GM23248 (cell line): ENCODE measurements around the gene CUX1. TPM values are rescaled to one million over a fixed set of nuclear protein-coding genes. Genes with fewer than 3 reads are reported as not detected.
A peak's percentile ranks its signal among the peaks of the same experiment; 100 is the strongest.

Experiments
- DNase-seq: peaks from one replicate; pipeline ENCODE4 v3.0.0-alpha.2; 2015
- H2AFZ ChIP-seq: fragments of 200-600 bp; sonication (generic); 2 replicates; pipeline ENCODE4 v1.6.1; 2016; ENCODE audit warnings: antibody characterized with exemption
- H3F3A ChIP-seq: fragments of 200-600 bp; sonication (generic); 2 replicates; pipeline ENCODE4 v1.6.1; 2016; ENCODE audit warnings: mild to moderate bottlenecking, antibody characterized with exemption, mixed run types; ENCODE audit not compliant: insufficient read depth
- H3K27ac ChIP-seq: fragments of 200-600 bp; sonication (generic); 2 replicates; pipeline ENCODE4 v1.5.1; 2016; ENCODE audit warnings: mild to moderate bottlenecking
- H3K27me3 ChIP-seq: fragments of 200-600 bp; sonication (generic); replicated peaks from 2 replicates; pipeline ENCODE4 v1.6.1; 2016; ENCODE audit warnings: mild to moderate bottlenecking; ENCODE audit not compliant: insufficient read depth
- H3K36me3 ChIP-seq: fragments of 200-600 bp; sonication (generic); 2 replicates; pipeline ENCODE4 v1.6.1; 2016; ENCODE audit warnings: low read depth, mild to moderate bottlenecking
- H3K4me1 ChIP-seq: fragments of 200-600 bp; sonication (generic); 2 replicates; pipeline ENCODE4 v1.6.1; 2016; ENCODE audit warnings: mild to moderate bottlenecking; ENCODE audit not compliant: insufficient read depth
- H3K4me2 ChIP-seq: fragments of 200-600 bp; sonication (generic); one replicate; pipeline ENCODE4 v1.6.1; 2016; ENCODE audit warnings: mild to moderate bottlenecking; ENCODE audit not compliant: unreplicated experiment
- H3K4me3 ChIP-seq: fragments of 200-600 bp; sonication (generic); 2 replicates; pipeline ENCODE4 v1.5.1; 2016; ENCODE audit warnings: mild to moderate bottlenecking
- H3K79me2 ChIP-seq: fragments of 200-600 bp; sonication (generic); 2 replicates; pipeline ENCODE4 v1.6.1; 2016; ENCODE audit warnings: mild to moderate bottlenecking; ENCODE audit not compliant: insufficient read depth
- H3K9ac ChIP-seq: fragments of 200-600 bp; sonication (generic); 2 replicates; pipeline ENCODE4 v1.6.1; 2016; ENCODE audit warnings: mild to moderate bottlenecking
- H3K9me2 ChIP-seq: fragments of 200-600 bp; sonication (generic); 2 replicates; pipeline ENCODE4 v1.6.1; 2016; ENCODE audit warnings: mixed run types, mild to moderate bottlenecking, moderate library complexity; ENCODE audit not compliant: insufficient read depth
- H3K9me3 ChIP-seq: fragments of 200-600 bp; sonication (generic); one replicate; pipeline ENCODE4 v1.6.1; 2017; ENCODE audit warnings: low read depth
- H4K20me1 ChIP-seq: fragments of 200-600 bp; sonication (generic); 2 replicates; pipeline ENCODE4 v1.6.0; 2016; ENCODE audit not compliant: insufficient read depth
- EZH2 ChIP-seq: fragments of 200-600 bp; sonication (generic); IDR thresholded peaks from 2 replicates; pipeline ENCODE4 v1.6.1; 2018; ENCODE audit warnings: antibody characterized with exemption, mild to moderate bottlenecking; ENCODE audit not compliant: insufficient read depth, poor library complexity, severe bottlenecking
- EZH2phosphoT487 ChIP-seq: fragments of 200-600 bp; sonication (generic); IDR thresholded peaks from 2 replicates; pipeline ENCODE4 v1.6.1; 2018; ENCODE audit warnings: antibody characterized with exemption, moderate library complexity, mild to moderate bottlenecking, low read depth; ENCODE audit not compliant: insufficient read depth
- WGBS, 2 experiments: methylation state at CpG; one replicate each; pipeline ENCODE4 v1.1.6; 2015 to 2017; ENCODE audit warnings: low lambda C conversion rate in 2 of 2, low coverage in 1 of 2; ENCODE audit errors: missing lambda C conversion rate in 2 of 2; 5-methylcytosine and 5-hydroxymethylcytosine counted together
- in situ Hi-C: fragments of 300-500 bp; cut with MboI; formaldehyde crosslinking; loops from 2 replicates; pipeline ENCODE4 v1.15.0; 2020
- polyA plus RNA-seq: library from polyadenylated mRNA; unstranded; fragments of >200 nt; fragmentation: Nextera tagmentation; extraction: Ambion mirVana; gene quantifications from 2 replicates; pipeline ENCODE4 v1.2.1, GENCODE V29; 2016
- total RNA-seq: library from RNA; depleted of rRNA; stranded (reverse); fragments of >200 nt; shearing (Covaris generic); gene quantifications from 2 replicates; pipeline ENCODE4 v1.2.3, GENCODE V29; 2014

The CUX1 gene
- total and polyA plus RNA-seq, 2 experiments from 2014 or later: 30.2 to 34.9 TPM

- no peaks in the 10 kb centered on the region for H3K9me2 ChIP-seq
- no peak for DNase-seq
- no peak for TF ChIP-seq EZH2
- no peak for TF ChIP-seq EZH2phosphoT487
- H3K36me3 ChIP-seq: no peaks in the 10 kb centered on the region
- in situ Hi-C loops: no loop called here
- no peaks in the 10 kb centered on the region for H3K27me3 ChIP-seq
- H3F3A ChIP-seq: peaks cover 24% of the 10 kb centered on the region
- WGBS, 2 experiments: 96% methylated on average over 4 of the region's 4 CpGs
- H4K20me1 ChIP-seq: no peaks in the 10 kb centered on the region
- H3K4me2 ChIP-seq: no peak overlapping the region
- H3K9me3 ChIP-seq: no peaks in the 10 kb centered on the region
- H2AFZ ChIP-seq: no peak overlapping the region
- no peak overlapping the region for H3K27ac ChIP-seq
- peaks cover 77% of the 10 kb centered on the region for H3K79me2 ChIP-seq
- H3K4me1 ChIP-seq: peaks cover 31% of the 10 kb centered on the region
- H3K9ac ChIP-seq: no peak overlapping the region
- H3K4me3 ChIP-seq: no peak overlapping the region
Observed at GRCh38 chr7:101878938-101879337, 61.5 kb downstream of the CUX1 start.

DNA sequence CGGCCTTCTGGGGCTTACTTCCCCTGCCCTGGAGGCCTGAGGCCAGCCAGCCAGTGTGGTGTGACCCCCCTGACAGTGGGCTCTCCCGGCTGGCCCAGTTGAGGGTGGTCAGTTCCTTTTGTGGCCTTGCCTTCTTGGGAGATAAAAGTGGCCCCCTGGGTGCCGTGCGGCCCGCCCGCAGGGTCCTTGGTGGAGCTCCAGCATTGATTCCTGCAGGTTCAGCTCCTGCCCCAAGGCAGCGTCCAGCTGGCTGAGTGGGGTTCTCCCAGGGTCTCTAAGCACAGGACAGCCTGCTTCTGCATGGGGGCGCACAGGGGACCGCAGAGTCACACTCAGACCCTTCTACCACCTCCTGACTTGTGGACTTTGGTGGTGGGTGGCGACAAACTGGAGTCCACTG lies 62.1 kb downstream of the CUX1 start:
- Histone ChIP-seq H3K36me3 (no peaks in the 10 kb centered on the region), H3K9ac (no peak overlapping the region), H3K9me3 (no peaks in the 10 kb centered on the region), H2AFZ (no peak overlapping the region), H3K4me1 (peaks cover 27% of the 10 kb centered on the region), H3F3A (peaks cover 24% of the 10 kb centered on the region), H4K20me1 (no peaks in the 10 kb centered on the region), H3K27me3 (no peaks in the 10 kb centered on the region), H3K79me2 (peaks cover 78% of the 10 kb centered on the region), H3K9me2 (no peaks in the 10 kb centered on the region), H3K4me2 (no peak overlapping the region), H3K27ac (no peak overlapping the region), H3K4me3 (no peak overlapping the region)
- no peak for TF ChIP-seq EZH2
- no peak for TF ChIP-seq EZH2phosphoT487
- 95 to 97% methylated on average over 10 of the region's 10 CpGs for WGBS, 2 experiments
- in situ Hi-C loops: no loop called here
- DNase-seq: no peak

DNA sequence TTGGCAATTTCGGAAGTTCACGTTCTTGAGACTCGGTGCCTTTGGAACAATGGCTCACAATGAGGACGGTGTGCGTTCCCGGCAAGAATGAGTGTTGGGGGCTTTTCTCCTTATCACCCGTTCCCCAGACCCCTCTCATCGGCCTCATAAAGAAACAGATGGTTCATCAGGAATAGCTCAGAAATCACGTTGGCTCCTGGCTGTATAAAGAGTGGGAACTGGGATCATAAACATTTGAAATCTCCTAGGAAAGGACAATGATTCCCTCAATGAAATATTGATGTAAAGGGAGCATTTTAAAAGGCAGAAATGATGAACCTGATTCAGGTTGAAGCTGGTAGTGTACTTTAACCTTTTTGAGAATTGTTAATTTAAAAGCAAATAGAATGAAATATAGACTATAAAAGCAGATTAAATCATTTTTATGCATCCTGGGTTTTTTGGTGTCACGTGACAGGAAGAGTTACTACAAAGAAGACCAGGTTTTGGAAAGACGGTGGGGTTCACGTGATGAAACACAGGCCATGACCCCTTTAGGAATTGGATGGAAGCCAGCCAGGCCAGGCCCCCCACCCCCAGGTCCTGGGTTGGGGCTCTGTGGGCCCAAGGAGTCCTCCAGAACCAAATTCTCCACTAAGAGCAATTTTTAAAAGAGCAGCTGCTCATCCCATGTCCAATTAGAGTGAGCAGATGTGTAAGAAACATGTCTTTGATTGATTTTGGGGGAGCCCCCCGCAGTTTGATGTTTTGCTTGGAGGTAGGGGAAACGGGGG lies 63.0 kb downstream of the CUX1 start:
- Histone ChIP-seq H3K9me3 (no peaks in the 10 kb centered on the region), H3K79me2 (peaks cover 78% of the 10 kb centered on the region), H3K27me3 (no peaks in the 10 kb centered on the region), H3K9me2 (no peaks in the 10 kb centered on the region), H2AFZ (no peak overlapping the region), H3K9ac (peak overlapping the region; percentile 56), H3K36me3 (no peaks in the 10 kb centered on the region), H3K4me3 (no peak overlapping the region), H4K20me1 (no peaks in the 10 kb centered on the region), H3K27ac (peak overlapping the region; percentile 100), H3F3A (peaks cover 24% of the 10 kb centered on the region), H3K4me1 (peaks cover 27% of the 10 kb centered on the region), H3K4me2 (peak overlapping the region; percentile 28)
- in situ Hi-C loops: no loop called here
- 89 to 91% methylated on average over 14 of the region's 14 CpGs for WGBS, 2 experiments
- TF ChIP-seq EZH2 (no peak), EZH2phosphoT487 (no peak)
- no peak for DNase-seq

DNA sequence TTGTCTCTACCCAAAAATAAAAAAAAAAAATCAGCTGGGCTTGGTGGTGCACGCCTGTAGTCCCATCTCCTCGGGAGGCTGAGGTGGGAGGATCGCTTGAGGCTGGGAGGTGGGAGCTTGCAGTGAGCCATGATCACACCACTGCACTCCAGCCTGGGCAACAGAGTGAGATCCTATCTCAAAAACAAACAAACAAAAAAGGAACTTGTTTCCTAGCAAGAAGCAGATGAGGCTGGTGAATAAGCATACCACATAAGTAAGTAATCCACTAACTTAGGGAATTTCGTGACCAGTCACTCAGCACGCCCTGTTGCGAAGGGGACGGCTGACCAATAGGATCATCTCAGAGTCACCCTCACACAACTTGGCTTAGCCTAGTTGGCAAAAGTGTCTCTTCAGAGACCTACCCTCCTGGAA lies 64.6 kb downstream of the CUX1 start:
- Histone ChIP-seq H3K4me3 (0 out of 2 replicates have a peak overlapping the region, but pooled peaks have one; percentile 56), H3F3A (peaks cover 24% of the 10 kb centered on the region), H3K9me2 (no peaks in the 10 kb centered on the region), H3K4me2 (peak overlapping the region; percentile 87), H3K9ac (peak overlapping the region; percentile 97), H3K79me2 (peaks cover 78% of the 10 kb centered on the region), H3K4me1 (peaks cover 27% of the 10 kb centered on the region), H3K9me3 (no peaks in the 10 kb centered on the region), H3K36me3 (no peaks in the 10 kb centered on the region), H3K27ac (peak overlapping the region; percentile 100), H2AFZ (no peak overlapping the region), H3K27me3 (no peaks in the 10 kb centered on the region), H4K20me1 (no peaks in the 10 kb centered on the region)
- peak; percentile 99 for DNase-seq
- TF ChIP-seq EZH2phosphoT487: no peak
- TF ChIP-seq EZH2: no peak
- WGBS, 2 experiments: 23 to 30% methylated on average over 7 of the region's 7 CpGs
- in situ Hi-C loops: no loop called here
